ENCODE results near the gene CSAG3. TPM values are rescaled to one million over a fixed set of nuclear protein-coding genes. Genes with fewer than 3 reads are reported as not detected.

Gene CSAG3
- total RNA-seq, 3 donors from 2014 or later, result not detected

- Histone ChIP-seq H3K4me3 (no peak overlapping the region), H3K27ac (no peak overlapping the region), H3K36me3 (no peaks in the 10 kb centered on the region), H3K4me1 (no peaks in the 10 kb centered on the region), H3K27me3 (peaks cover 0 to 23% of the 10 kb centered on the region in 2 donors), H3K9me3 (no peaks in the 10 kb centered on the region)
- no peak for DNase-seq (ENCODE audit: low spot score in 2 of 2)
- intact Hi-C loops (cut with DNase I; ENCODE audit: low total_unique reads), result no loop called here
- TF ChIP-seq POLR2AphosphoS5 (IDR thresholded peaks at IDR 0.05) (no peak), POLR2A (IDR thresholded peaks at IDR 0.05) (no peak)
- TF ChIP-seq, protein P1, sequence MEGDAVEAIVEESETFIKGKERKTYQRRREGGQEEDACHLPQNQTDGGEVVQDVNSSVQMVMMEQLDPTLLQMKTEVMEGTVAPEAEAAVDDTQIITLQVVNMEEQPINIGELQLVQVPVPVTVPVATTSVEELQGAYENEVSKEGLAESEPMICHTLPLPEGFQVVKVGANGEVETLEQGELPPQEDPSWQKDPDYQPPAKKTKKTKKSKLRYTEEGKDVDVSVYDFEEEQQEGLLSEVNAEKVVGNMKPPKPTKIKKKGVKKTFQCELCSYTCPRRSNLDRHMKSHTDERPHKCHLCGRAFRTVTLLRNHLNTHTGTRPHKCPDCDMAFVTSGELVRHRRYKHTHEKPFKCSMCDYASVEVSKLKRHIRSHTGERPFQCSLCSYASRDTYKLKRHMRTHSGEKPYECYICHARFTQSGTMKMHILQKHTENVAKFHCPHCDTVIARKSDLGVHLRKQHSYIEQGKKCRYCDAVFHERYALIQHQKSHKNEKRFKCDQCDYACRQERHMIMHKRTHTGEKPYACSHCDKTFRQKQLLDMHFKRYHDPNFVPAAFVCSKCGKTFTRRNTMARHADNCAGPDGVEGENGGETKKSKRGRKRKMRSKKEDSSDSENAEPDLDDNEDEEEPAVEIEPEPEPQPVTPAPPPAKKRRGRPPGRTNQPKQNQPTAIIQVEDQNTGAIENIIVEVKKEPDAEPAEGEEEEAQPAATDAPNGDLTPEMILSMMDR (IDR thresholded peaks at IDR 0.05), result no peak
These were observed 39.9 kb downstream of the CSAG3 start for GRCh38 chrX:152798945-152799344.

GRCh38 chrX:152806035-152806434 is 47.0 kb downstream of the CSAG3 start:
- Histone ChIP-seq H3K27me3 (peaks cover 0 to 39% of the 10 kb centered on the region in 2 donors), H3K36me3 (no peaks in the 10 kb centered on the region), H3K27ac (no peak overlapping the region), H3K9me3 (no peaks in the 10 kb centered on the region), H3K4me3 (no peak overlapping the region), H3K4me1 (no peaks in the 10 kb centered on the region)
- intact Hi-C loops (cut with DNase I; ENCODE audit: low total_unique reads), result no loop called here
- DNase-seq (ENCODE audit: low spot score in 2 of 2), result no peak
- TF ChIP-seq POLR2AphosphoS5 (IDR thresholded peaks at IDR 0.05) (no peak), POLR2A (IDR thresholded peaks at IDR 0.05) (no peak)
- TF ChIP-seq, protein P1 (IDR thresholded peaks at IDR 0.05), result no peak

Other genes with a start within 250 kb of the CSAG3 start
- gene GABRQ, start 121.3 kb upstream of the CSAG3 start, total RNA-seq, result not detected
- gene MAGEA3, start 60.4 kb upstream of the CSAG3 start, total RNA-seq, result not detected
- not detected for gene CSAG2, start 49.9 kb upstream of the CSAG3 start, total RNA-seq
- gene MAGEA2B, start 44.6 kb upstream of the CSAG3 start, total RNA-seq, result not detected
- gene CSAG1, start 25.5 kb upstream of the CSAG3 start, total RNA-seq, result not detected
- gene MAGEA12, start 25.5 kb upstream of the CSAG3 start, total RNA-seq, result not detected
- not detected for gene MAGEA2, start 5.4 kb upstream of the CSAG3 start, total RNA-seq
- gene MAGEA6, start 10.5 kb downstream of the CSAG3 start, total RNA-seq, result not detected
- 10 to 100 TPM; 23.2 to 36.1 (median 26.9) TPM for gene CETN2, start 71.5 kb downstream of the CSAG3 start, total RNA-seq
- 10 to 100 TPM; 13.1 to 20.8 (median 16.7) TPM for gene NSDHL, start 71.8 kb downstream of the CSAG3 start, total RNA-seq
- 10 to 100 TPM in 1 of 3 donors, 1 to 10 TPM in 2; 5.9 to 19.5 (median 7.5) TPM for gene ZNF185, start 138.8 kb downstream of the CSAG3 start, total RNA-seq
- gene PNMA5, start 234.9 kb downstream of the CSAG3 start, total RNA-seq, result not detected